Stimulated activated naive CD8-positive, alpha-beta T cell treated with anti-CD3 and anti-CD28 coated beads, Interleukin-15, Interleukin-2, amounts not matched to agents 100 ng/mL and 50 ng/mL, for 24 hours (primary cell): ENCODE results near the gene COL8A1.

Experiments
- H3K27ac Mint-ChIP-seq: one replicate; pipeline ENCODE4 v1.8.0; 2021; ENCODE audit warnings: mild to moderate bottlenecking, mixed read lengths
- H3K27me3 Mint-ChIP-seq: one replicate; pipeline ENCODE4 v1.8.0; 2021; ENCODE audit warnings: mixed read lengths
- H3K36me3 Mint-ChIP-seq: one replicate; pipeline ENCODE4 v1.8.0; 2021; ENCODE audit warnings: low read depth, mixed read lengths
- H3K4me1 Mint-ChIP-seq: one replicate; pipeline ENCODE4 v1.8.0; 2021; ENCODE audit warnings: low read depth, mixed read lengths
- H3K4me3 Mint-ChIP-seq: one replicate; pipeline ENCODE4 v1.8.0; 2021; ENCODE audit warnings: mild to moderate bottlenecking, mixed read lengths
- H3K9me3 Mint-ChIP-seq: one replicate; pipeline ENCODE4 v1.8.0; 2021; ENCODE audit warnings: mixed read lengths

COL8A1 gene

GRCh38 chr3:99630815-99631214, 7.6 kb upstream of the COL8A1 start:
- Mint-ChIP-seq H3K27me3 (peaks cover 46% of the 10 kb centered on the region), H3K4me3 (no peak overlapping the region), H3K9me3 (peaks cover 3% of the 10 kb centered on the region), H3K4me1 (peaks cover 14% of the 10 kb centered on the region), H3K36me3 (no peaks in the 10 kb centered on the region), H3K27ac (no peak overlapping the region)

- Mint-ChIP-seq H3K27ac (no peak overlapping the region), H3K9me3 (no peaks in the 10 kb centered on the region), H3K36me3 (no peaks in the 10 kb centered on the region), H3K4me1 (peaks cover 12% of the 10 kb centered on the region), H3K4me3 (no peak overlapping the region), H3K27me3 (peaks cover 70% of the 10 kb centered on the region)
Measured at GRCh38 chr3:99633887-99634558, 4.4 kb upstream of the COL8A1 start.

GRCh38 chr3:99634881-99635280, 3.5 kb upstream of the COL8A1 start:
- Mint-ChIP-seq H3K4me3 (no peak overlapping the region), H3K27ac (no peak overlapping the region), H3K9me3 (no peaks in the 10 kb centered on the region), H3K4me1 (peaks cover 12% of the 10 kb centered on the region), H3K27me3 (peaks cover 79% of the 10 kb centered on the region), H3K36me3 (no peaks in the 10 kb centered on the region)

- Mint-ChIP-seq H3K4me1 (peaks cover 12% of the 10 kb centered on the region), H3K27me3 (peaks cover 84% of the 10 kb centered on the region), H3K27ac (no peak overlapping the region), H3K9me3 (no peaks in the 10 kb centered on the region), H3K4me3 (no peak overlapping the region), H3K36me3 (no peaks in the 10 kb centered on the region)
Measured at GRCh38 chr3:99635348-99635747, 3.0 kb upstream of the COL8A1 start.

- H3K27ac Mint-ChIP-seq: no peak overlapping the region
- H3K9me3 Mint-ChIP-seq: no peaks in the 10 kb centered on the region
- no peak overlapping the region for H3K4me3 Mint-ChIP-seq
- H3K27me3 Mint-ChIP-seq: peaks cover 90% of the 10 kb centered on the region
- peaks cover 12% of the 10 kb centered on the region for H3K4me1 Mint-ChIP-seq
- H3K36me3 Mint-ChIP-seq: no peaks in the 10 kb centered on the region
Measured at GRCh38 chr3:99637016-99637367, 1.4 kb upstream of the COL8A1 start.

- no peaks in the 10 kb centered on the region for H3K9me3 Mint-ChIP-seq
- no peak overlapping the region for H3K27ac Mint-ChIP-seq
- peaks cover 12% of the 10 kb centered on the region for H3K4me1 Mint-ChIP-seq
- H3K36me3 Mint-ChIP-seq: no peaks in the 10 kb centered on the region
- H3K27me3 Mint-ChIP-seq: peaks cover 89% of the 10 kb centered on the region
- H3K4me3 Mint-ChIP-seq: peak overlapping the region; percentile 46
Measured at GRCh38 chr3:99637368-99638111, 854 bp upstream of the COL8A1 start.

- Mint-ChIP-seq H3K9me3 (no peaks in the 10 kb centered on the region), H3K36me3 (no peaks in the 10 kb centered on the region), H3K4me3 (no peak overlapping the region), H3K27ac (no peak overlapping the region), H3K27me3 (peaks cover 78% of the 10 kb centered on the region), H3K4me1 (peaks cover 12% of the 10 kb centered on the region)
Measured at GRCh38 chr3:99639579-99639978, 1.2 kb downstream of the COL8A1 start.

- Mint-ChIP-seq H3K27ac (no peak overlapping the region), H3K27me3 (peaks cover 74% of the 10 kb centered on the region), H3K9me3 (no peaks in the 10 kb centered on the region), H3K4me3 (no peak overlapping the region), H3K36me3 (no peaks in the 10 kb centered on the region), H3K4me1 (peaks cover 12% of the 10 kb centered on the region)
Measured at GRCh38 chr3:99640214-99640851, 1.9 kb downstream of the COL8A1 start.

GRCh38 chr3:99641480-99641879, 3.1 kb downstream of the COL8A1 start:
- H3K4me1 Mint-ChIP-seq: peaks cover 12% of the 10 kb centered on the region
- no peaks in the 10 kb centered on the region for H3K9me3 Mint-ChIP-seq
- H3K36me3 Mint-ChIP-seq: no peaks in the 10 kb centered on the region
- H3K27ac Mint-ChIP-seq: no peak overlapping the region
- H3K27me3 Mint-ChIP-seq: peaks cover 65% of the 10 kb centered on the region
- H3K4me3 Mint-ChIP-seq: no peak overlapping the region

GRCh38 chr3:99641982-99642381, 3.6 kb downstream of the COL8A1 start:
- Mint-ChIP-seq H3K4me3 (no peak overlapping the region), H3K9me3 (no peaks in the 10 kb centered on the region), H3K4me1 (peaks cover 12% of the 10 kb centered on the region), H3K36me3 (no peaks in the 10 kb centered on the region), H3K27me3 (peaks cover 61% of the 10 kb centered on the region), H3K27ac (no peak overlapping the region)

GRCh38 chr3:99644017-99644416, 5.6 kb downstream of the COL8A1 start:
- no peaks in the 10 kb centered on the region for H3K9me3 Mint-ChIP-seq
- no peaks in the 10 kb centered on the region for H3K36me3 Mint-ChIP-seq
- no peak overlapping the region for H3K27ac Mint-ChIP-seq
- H3K27me3 Mint-ChIP-seq: peaks cover 41% of the 10 kb centered on the region
- H3K4me3 Mint-ChIP-seq: no peak overlapping the region
- no peaks in the 10 kb centered on the region for H3K4me1 Mint-ChIP-seq

- Mint-ChIP-seq H3K27ac (no peak overlapping the region), H3K4me1 (no peaks in the 10 kb centered on the region), H3K9me3 (no peaks in the 10 kb centered on the region), H3K36me3 (no peaks in the 10 kb centered on the region), H3K4me3 (no peak overlapping the region), H3K27me3 (peaks cover 38% of the 10 kb centered on the region)
Measured at GRCh38 chr3:99644746-99645145, 6.4 kb downstream of the COL8A1 start.

GRCh38 chr3:99645277-99646106, 7.1 kb downstream of the COL8A1 start:
- Mint-ChIP-seq H3K4me3 (no peak overlapping the region), H3K27me3 (peaks cover 31% of the 10 kb centered on the region), H3K36me3 (no peaks in the 10 kb centered on the region), H3K9me3 (no peaks in the 10 kb centered on the region), H3K4me1 (no peaks in the 10 kb centered on the region), H3K27ac (no peak overlapping the region)

GRCh38 chr3:99646107-99646435, 7.7 kb downstream of the COL8A1 start:
- Mint-ChIP-seq H3K36me3 (no peaks in the 10 kb centered on the region), H3K9me3 (no peaks in the 10 kb centered on the region), H3K4me1 (no peaks in the 10 kb centered on the region), H3K27me3 (peaks cover 25% of the 10 kb centered on the region), H3K4me3 (no peak overlapping the region), H3K27ac (no peak overlapping the region)

- no peaks in the 10 kb centered on the region for H3K9me3 Mint-ChIP-seq
- no peak overlapping the region for H3K4me3 Mint-ChIP-seq
- H3K4me1 Mint-ChIP-seq: no peaks in the 10 kb centered on the region
- H3K27me3 Mint-ChIP-seq: peaks cover 15% of the 10 kb centered on the region
- H3K27ac Mint-ChIP-seq: no peak overlapping the region
- H3K36me3 Mint-ChIP-seq: no peaks in the 10 kb centered on the region
Measured at GRCh38 chr3:99647081-99647480, 8.7 kb downstream of the COL8A1 start.
